SK-N-MC (cell line): ENCODE measurements around the gene FAM107B.

Experiments used
- DNase-seq: peaks from one replicate; pipeline ENCODE4 v3.0.0-alpha.2; 2011; ENCODE audit warnings: low read depth, low spot score
- H3K27ac ChIP-seq: fragments of 200-600 bp; sonication (generic); 2 replicates; pipeline ENCODE4 v1.5.1; 2016; ENCODE audit warnings: mixed run types
- H3K36me3 ChIP-seq: fragments of 200-600 bp; sonication (generic); 2 replicates; pipeline ENCODE4 v1.6.1; 2017; ENCODE audit warnings: antibody characterized with exemption, low read length, mixed read lengths; ENCODE audit not compliant: insufficient read depth
- H3K4me3 ChIP-seq: fragments of 200-600 bp; sonication (generic); 2 replicates; pipeline ENCODE4 v1.5.1; 2016
- H3K9ac ChIP-seq: fragments of 200-600 bp; sonication (generic); 2 replicates; pipeline ENCODE4 v1.8.0; 2017; ENCODE audit warnings: mixed run types, mixed read lengths; ENCODE audit not compliant: insufficient read length
- H3K9me3 ChIP-seq: fragments of 200-600 bp; sonication (generic); 2 replicates; pipeline ENCODE4 v1.6.1; 2017; ENCODE audit warnings: low read depth, mild to moderate bottlenecking, antibody characterized with exemption, low read length, moderate library complexity, mixed read lengths
- EZH2 ChIP-seq: fragments of 200-600 bp; sonication (generic); IDR thresholded peaks from one replicate; pipeline ENCODE4 v1.6.1; 2017; ENCODE audit warnings: antibody characterized with exemption
- FOXP2 ChIP-seq: optimal IDR thresholded peaks from 2 replicates; pipeline ENCODE3; 2011; ENCODE audit warnings: mild to moderate bottlenecking, moderate library complexity; ENCODE audit not compliant: insufficient read depth; ENCODE audit errors: extremely low read length, control extremely low read depth
- POLR2AphosphoS5 ChIP-seq: IDR thresholded peaks from 2 replicates; pipeline ENCODE4 v1.6.1; 2012; ENCODE audit warnings: mild to moderate bottlenecking, low read depth, low read length, borderline replicate concordance

The FAM107B gene

GRCh38 chr10:14586901-14587300 lies 187.8 kb downstream of the FAM107B start:
- H3K27ac ChIP-seq = no peak overlapping the region
- no peak for DNase-seq
- H3K4me3 ChIP-seq = no peak overlapping the region
- no peaks in the 10 kb centered on the region for H3K9me3 ChIP-seq
- H3K36me3 ChIP-seq = no peaks in the 10 kb centered on the region
- H3K9ac ChIP-seq = no peak overlapping the region
- TF ChIP-seq POLR2AphosphoS5 = no peak
- no peak for TF ChIP-seq FOXP2
- TF ChIP-seq EZH2 = no peak

- Histone ChIP-seq H3K9ac (no peak overlapping the region), H3K9me3 (no peaks in the 10 kb centered on the region), H3K36me3 (no peaks in the 10 kb centered on the region), H3K4me3 (no peak overlapping the region), H3K27ac (no peak overlapping the region)
- TF ChIP-seq POLR2AphosphoS5 (no peak), EZH2 (no peak), FOXP2 (no peak)
- DNase-seq = no peak
Measured at GRCh38 chr10:14585287-14586193, 189.2 kb downstream of the FAM107B start.

GRCh38 chr10:14584661-14585060 lies 190.0 kb downstream of the FAM107B start:
- no peak for DNase-seq
- no peak for TF ChIP-seq POLR2AphosphoS5
- TF ChIP-seq FOXP2 = no peak
- no peak for TF ChIP-seq EZH2
- Histone ChIP-seq H3K9me3 (no peaks in the 10 kb centered on the region), H3K27ac (no peak overlapping the region), H3K4me3 (no peak overlapping the region), H3K9ac (no peak overlapping the region), H3K36me3 (no peaks in the 10 kb centered on the region)

GRCh38 chr10:14583967-14584366 lies 190.7 kb downstream of the FAM107B start:
- TF ChIP-seq FOXP2 (no peak), POLR2AphosphoS5 (no peak), EZH2 (no peak)
- H3K9ac ChIP-seq = no peak overlapping the region
- H3K4me3 ChIP-seq = no peak overlapping the region
- no peak for DNase-seq
- H3K36me3 ChIP-seq = no peaks in the 10 kb centered on the region
- no peaks in the 10 kb centered on the region for H3K9me3 ChIP-seq
- no peak overlapping the region for H3K27ac ChIP-seq

- Histone ChIP-seq H3K4me3 (no peak overlapping the region), H3K9me3 (no peaks in the 10 kb centered on the region), H3K27ac (no peak overlapping the region), H3K9ac (no peak overlapping the region), H3K36me3 (no peaks in the 10 kb centered on the region)
- DNase-seq = no peak
- TF ChIP-seq EZH2 (no peak), POLR2AphosphoS5 (no peak), FOXP2 (no peak)
Measured at GRCh38 chr10:14583252-14583651, 191.4 kb downstream of the FAM107B start.

GRCh38 chr10:14581553-14582321 lies 193.0 kb downstream of the FAM107B start:
- no peak overlapping the region for H3K4me3 ChIP-seq
- H3K27ac ChIP-seq = no peak overlapping the region
- DNase-seq = no peak
- TF ChIP-seq FOXP2 (no peak), EZH2 (no peak), POLR2AphosphoS5 (no peak)
- no peak overlapping the region for H3K9ac ChIP-seq
- no peaks in the 10 kb centered on the region for H3K9me3 ChIP-seq
- no peaks in the 10 kb centered on the region for H3K36me3 ChIP-seq

- no peak overlapping the region for H3K4me3 ChIP-seq
- no peak for DNase-seq
- TF ChIP-seq EZH2 = no peak
- TF ChIP-seq POLR2AphosphoS5 = no peak
- TF ChIP-seq FOXP2 = no peak
- H3K27ac ChIP-seq = no peak overlapping the region
- no peak overlapping the region for H3K9ac ChIP-seq
- no peaks in the 10 kb centered on the region for H3K36me3 ChIP-seq
- no peaks in the 10 kb centered on the region for H3K9me3 ChIP-seq
Measured at GRCh38 chr10:14580671-14581332, 193.9 kb downstream of the FAM107B start.

- DNase-seq = no peak
- H3K9ac ChIP-seq = no peak overlapping the region
- no peak overlapping the region for H3K27ac ChIP-seq
- H3K4me3 ChIP-seq = no peak overlapping the region
- no peaks in the 10 kb centered on the region for H3K36me3 ChIP-seq
- no peaks in the 10 kb centered on the region for H3K9me3 ChIP-seq
- TF ChIP-seq FOXP2 = no peak
- TF ChIP-seq POLR2AphosphoS5 = no peak
- TF ChIP-seq EZH2 = no peak
Measured at GRCh38 chr10:14579405-14579804, 195.3 kb downstream of the FAM107B start.
